K562 (cell line): ENCODE data around the gene VPS41. TPM values are rescaled to one million over a fixed set of nuclear protein-coding genes. Genes with fewer than 3 reads are reported as not detected.

Source experiments
- ATAC-seq: fragments of 200-7000 bp; cut with Tn5 transposase; 3 replicates; pipeline ENCODE4 v1.9.1; 2020; ENCODE audit warnings: moderate library complexity
- BruUV-seq: library from RNA; stranded (reverse); fragments of 400-500 nt; replicated peaks from 2 replicates; lab custom pipeline; 2021; lab: Mats Ljungman, UMichigan
- CTCF ChIA-PET: fragments of 300-600 bp; formaldehyde crosslinking; extraction: SDS; loops from one replicate; lab custom pipeline; 2021; ENCODE audit warnings: low intra/inter-chr PET ratio; lab: Yijun Ruan, JAX
- POLR2A ChIA-PET: fragments of 300-600, 350-650 bp; sonication (Branson Sonifier 250); formaldehyde crosslinking; extraction: SDS; loops from one replicate; lab custom pipeline; 2021; ENCODE audit warnings: antibody characterized with exemption, inconsistent platforms; lab: Yijun Ruan, JAX
- DNase-seq, 4 experiments: peaks; one replicate each; pipeline versions ENCODE4 v3.0.0 to v3.0.0-alpha.2; 2011 to 2018; ENCODE audit warnings: low spot score in 3 of 4, mixed read lengths in 3 of 4; ENCODE audit errors: extremely low read depth in 1 of 4
- FAIRE-seq: peaks from 2 replicates; lab custom pipeline; 2011; peaks lifted over from hg19 to GRCh38; lab: Jason Lieb, UNC
- H2AFZ ChIP-seq: 2 replicates; pipeline ENCODE4 v1.6.0; 2011; ENCODE audit warnings: low read depth, low read length, control low read depth, inconsistent platforms
- H3K27ac ChIP-seq: fragments of 200-600 bp; 3 replicates; pipeline ENCODE4 v1.8.0; 2011; ENCODE audit warnings: low read depth, mild to moderate bottlenecking, control low read depth, inconsistent platforms, low read length, moderate library complexity, mixed read lengths; ENCODE audit errors: extremely low read depth
- H3K27me3 ChIP-seq, 2 experiments: fragments of 300-600 bp in 1 of 2; 2 replicates in 1 of 2; 3 replicates in 1 of 2; pipeline versions ENCODE4 v1.6.0 to v1.8.0; 2011; ENCODE audit warnings: inconsistent platforms in 2 of 2, low read length in 2 of 2, mild to moderate bottlenecking in 1 of 2, mixed read lengths in 1 of 2, moderate library complexity in 1 of 2; ENCODE audit not compliant: control insufficient read depth in 2 of 2, insufficient read depth in 2 of 2
- H3K36me3 ChIP-seq: fragments of 300-600 bp; 3 replicates; pipeline ENCODE4 v1.8.0; 2011; ENCODE audit warnings: mild to moderate bottlenecking, low read length, inconsistent platforms; ENCODE audit not compliant: control insufficient read depth, insufficient read depth
- H3K4me1 ChIP-seq, 2 experiments: fragments of 200-600 bp in 1 of 2; replicated peaks in 1 of 2; 2 replicates in 1 of 2; 3 replicates in 1 of 2; pipeline versions ENCODE4 v1.5.1 to v1.8.0; 2011; ENCODE audit warnings: inconsistent platforms in 2 of 2, low read length in 2 of 2, mild to moderate bottlenecking in 1 of 2, mixed read lengths in 1 of 2, moderate library complexity in 1 of 2; ENCODE audit not compliant: control insufficient read depth in 2 of 2, insufficient read depth in 2 of 2
- H3K4me2 ChIP-seq: 2 replicates; pipeline ENCODE4 v1.6.1; 2011; ENCODE audit warnings: low read length, control low read depth, inconsistent platforms, mixed read lengths; ENCODE audit not compliant: insufficient read depth
- H3K4me3 ChIP-seq: fragments of 200-600 bp; sonication (generic), shearing (Covaris generic); 2 replicates; pipeline ENCODE4 v1.5.1; 2016; ENCODE audit warnings: control low read depth, inconsistent platforms
- H3K79me2 ChIP-seq: fragments of 200-600 bp; 3 replicates; pipeline ENCODE4 v1.8.0; 2011; ENCODE audit warnings: low read length, inconsistent platforms; ENCODE audit not compliant: control insufficient read depth, insufficient read depth
- H3K9ac ChIP-seq, 2 experiments: 2 replicates each; pipeline versions ENCODE4 v1.6.0 to v1.6.1; 2011; ENCODE audit warnings: low read depth in 2 of 2, low read length in 2 of 2, control low read depth in 1 of 2, inconsistent platforms in 1 of 2, mild to moderate bottlenecking in 1 of 2, mixed read lengths in 1 of 2; ENCODE audit not compliant: insufficient read depth in 1 of 2
- H3K9me1 ChIP-seq: one replicate; pipeline ENCODE4 v1.6.0; 2011; ENCODE audit warnings: inconsistent platforms, mild to moderate bottlenecking, low read length, moderate library complexity; ENCODE audit not compliant: control insufficient read depth, insufficient read depth
- H3K9me3 ChIP-seq: replicated peaks from 2 replicates; pipeline ENCODE4 v1.5.1; 2011; ENCODE audit warnings: low read depth, low read length, inconsistent platforms; ENCODE audit not compliant: control insufficient read depth, insufficient read depth
- H4K20me1 ChIP-seq: replicated peaks from 2 replicates; pipeline ENCODE4 v1.6.1; 2011; ENCODE audit warnings: low read length, inconsistent platforms, mixed read lengths; ENCODE audit not compliant: control insufficient read depth, insufficient read depth
- ARID2 ChIP-seq: fragments of 450-650 bp; IDR thresholded peaks from 2 replicates; pipeline ENCODE4 v1.6.1; 2017; ENCODE audit warnings: antibody characterized with exemption, mild to moderate bottlenecking
- HDAC6 ChIP-seq: IDR thresholded peaks from 2 replicates; pipeline ENCODE4 v1.6.1; 2012; ENCODE audit warnings: low read depth, mild to moderate bottlenecking, control low read depth, inconsistent platforms, low read length, moderate library complexity
- HIVEP1 ChIP-seq: fragments of 250-450 bp; sonication (Bioruptor Pico); IDR thresholded peaks from 2 replicates; pipeline ENCODE4 v1.4.0; 2020; ENCODE audit warnings: mild to moderate bottlenecking
- ILF3 ChIP-seq: fragments of 450-650 bp; IDR thresholded peaks from 2 replicates; pipeline ENCODE4 v1.6.1; 2018; ENCODE audit warnings: antibody characterized with exemption, mild to moderate bottlenecking, moderate library complexity, borderline replicate concordance
- IRF2 ChIP-seq: sonication (generic); formaldehyde crosslinking; IDR thresholded peaks from 2 replicates; pipeline ENCODE4 v1.8.1; 2022; ENCODE audit warnings: mild to moderate bottlenecking, missing genetic modification reagents
- NFXL1 ChIP-seq: fragments of 450-650 bp; formaldehyde crosslinking; IDR thresholded peaks from 2 replicates; pipeline ENCODE4 v1.4.0; 2021; ENCODE audit warnings: mild to moderate bottlenecking
- PML ChIP-seq: IDR thresholded peaks from 2 replicates; pipeline ENCODE4 v1.6.1; 2012; ENCODE audit warnings: low read length, inconsistent platforms
- RBM25 ChIP-seq: fragments of 200-400 bp; formaldehyde crosslinking; IDR thresholded peaks from 2 replicates; pipeline ENCODE4 v1.6.1; 2018; ENCODE audit warnings: low read length, low read depth, moderate library complexity; ENCODE audit not compliant: severe bottlenecking
- SIRT6 ChIP-seq: IDR thresholded peaks from one replicate; pipeline ENCODE4 v1.6.1; 2012; ENCODE audit warnings: low read depth, mild to moderate bottlenecking, control low read depth, inconsistent platforms, low read length, moderate library complexity
- SRF ChIP-seq, 2 experiments: fragments of 250-450, 450-650 bp in 1 of 2; sonication (Bioruptor Pico) in 1 of 2; sonication (generic) in 1 of 2; formaldehyde crosslinking; IDR thresholded peaks; 2 replicates each; pipeline versions ENCODE4 v1.5.0 to v1.5.1; 2020 to 2022; ENCODE audit warnings: mild to moderate bottlenecking in 1 of 2, missing genetic modification reagents in 1 of 2
- ZNF23 ChIP-seq: fragments of 250-450 bp; sonication (Bioruptor Pico); IDR thresholded peaks from 2 replicates; pipeline ENCODE4 v1.4.0; 2020; ENCODE audit warnings: mild to moderate bottlenecking
- ZNF583 ChIP-seq: fragments of 250-450 bp; sonication (Bioruptor Pico); IDR thresholded peaks from 2 replicates; pipeline ENCODE4 v1.4.0; 2020
- WGBS: fragments of 100-300 bp; shearing (Covaris generic); methylation state at CpG from one replicate; pipeline ENCODE4 v1.1.6; 2016; ENCODE audit warnings: low coverage, mixed read lengths; ENCODE audit not compliant: insufficient coverage; ENCODE audit errors: missing lambda C conversion rate; 5-methylcytosine and 5-hydroxymethylcytosine counted together
- in situ Hi-C: fragments of 300-500 bp; cut with MboI; formaldehyde crosslinking; loops from 4 replicates; pipeline ENCODE4 v1.15.0; 2018; ENCODE audit warnings: inconsistent platforms, mixed read lengths
- intact Hi-C: fragments of 100-400 bp; cut with micrococcal nuclease; formaldehyde crosslinking; loops from 2 replicates; pipeline ENCODE4 v1.14.2; 2022
- polyA plus RNA-seq, 8 experiments: library from polyadenylated mRNA; depleted of rRNA in 4 of 8; stranded (reverse) in 5 of 8; unstranded in 3 of 8; fragments of >200 nt; fragmentation: Nextera tagmentation in 2 of 8; fragmentation: Illumina TruSeq in 1 of 8; extraction: Ambion mirVana in 2 of 8; extraction: Trizol in 1 of 8; gene quantifications; 2 replicates each; pipeline versions ENCODE4 v1.2.1 to v1.2.3, GENCODE V29; 2011 to 2014; ENCODE audit warnings: inconsistent platforms in 1 of 8, missing spikeins in 1 of 8
- total RNA-seq, 7 experiments: library from RNA; depleted of rRNA in 6 of 7; stranded (reverse); fragments of >200 nt in 6 of 7; fragmentation: Illumina TruSeq in 2 of 7; extraction: Trizol in 2 of 7; gene quantifications; 2 replicates each; pipeline versions ENCODE4 v1.2.1 to v1.2.3, GENCODE V29; 2011 to 2021; ENCODE audit warnings: low replicate concordance in 1 of 7
- TF ChIP-seq, protein P1 (sequence below): fragments of 450-650 bp; IDR thresholded peaks from 2 replicates; pipeline ENCODE4 v1.6.1; 2016
- TF ChIP-seq, protein P2 (sequence below): conservative IDR thresholded peaks from 2 replicates; pipeline ENCODE4 v1.6.1; 2011; ENCODE audit warnings: low read depth, mild to moderate bottlenecking, low read length; ENCODE audit not compliant: control insufficient read depth
- TF ChIP-seq, protein P3 (sequence below): fragments of 450-650 bp; IDR thresholded peaks from 2 replicates; pipeline ENCODE4 v1.6.1; 2016; ENCODE audit warnings: borderline replicate concordance

Gene VPS41
- total and polyA plus RNA-seq, 9 of the 15 experiments (the other 6 are each of a cell fraction or from before 2014, with no cell fraction given), result 17.7 to 46.8 (median 32.1) TPM

DNA sequence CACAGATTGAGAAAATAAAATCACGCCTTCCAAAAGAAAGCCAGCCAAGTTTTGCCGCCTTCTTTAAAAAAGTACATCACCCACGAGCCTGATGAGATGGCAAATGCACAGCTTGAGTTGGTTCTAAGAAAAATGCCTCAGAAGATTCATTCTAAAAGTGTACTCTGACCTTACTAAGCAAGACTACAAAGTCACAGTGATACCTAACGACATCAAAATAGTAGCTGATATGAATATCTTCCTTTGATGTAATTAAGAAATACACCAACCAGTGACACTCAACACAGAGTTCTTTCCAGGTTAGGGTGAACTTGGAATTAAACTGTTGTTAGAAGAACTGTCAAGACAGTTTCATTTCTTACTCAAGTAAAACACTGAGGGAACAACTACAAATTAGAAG lies 199.9 kb downstream of the VPS41 start:
- intact Hi-C loops (no loop called here), in situ Hi-C loops (no loop called here)
- Histone ChIP-seq H3K79me2 (no peaks in the 10 kb centered on the region), H3K4me2 (no peak overlapping the region), H3K9me3 (no peaks in the 10 kb centered on the region), H4K20me1 (no peaks in the 10 kb centered on the region), H3K9me1 (no peaks in the 10 kb centered on the region), H3K27ac (no peak overlapping the region), H3K27me3 (0 out of 5 replicates have a peak, but pooled peaks cover 0 to 4% of the 10 kb centered on the region in 2 experiments), H3K36me3 (no peaks in the 10 kb centered on the region), H2AFZ (no peak overlapping the region), H3K4me3 (no peak overlapping the region), H3K9ac (no peak overlapping the region), H3K4me1 (no peaks in the 10 kb centered on the region)
- BruUV-seq, result no TSS peak
- ATAC-seq (no peak), FAIRE-seq (no peak), DNase-seq (no peak)
- CTCF ChIA-PET, result no interaction called here
- TF ChIP-seq, protein P1, sequence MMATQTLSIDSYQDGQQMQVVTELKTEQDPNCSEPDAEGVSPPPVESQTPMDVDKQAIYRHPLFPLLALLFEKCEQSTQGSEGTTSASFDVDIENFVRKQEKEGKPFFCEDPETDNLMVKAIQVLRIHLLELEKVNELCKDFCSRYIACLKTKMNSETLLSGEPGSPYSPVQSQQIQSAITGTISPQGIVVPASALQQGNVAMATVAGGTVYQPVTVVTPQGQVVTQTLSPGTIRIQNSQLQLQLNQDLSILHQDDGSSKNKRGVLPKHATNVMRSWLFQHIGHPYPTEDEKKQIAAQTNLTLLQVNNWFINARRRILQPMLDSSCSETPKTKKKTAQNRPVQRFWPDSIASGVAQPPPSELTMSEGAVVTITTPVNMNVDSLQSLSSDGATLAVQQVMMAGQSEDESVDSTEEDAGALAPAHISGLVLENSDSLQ, result no peak
- TF ChIP-seq ZNF583 (CRISPR knock-in tag) (no peak), HDAC6 (no peak), NFXL1 (no peak), IRF2 (CRISPR knock-in tag) (no peak), ARID2 (no peak), RBM25 (no peak), HIVEP1 (CRISPR knock-in tag) (no peak), ILF3 (no peak), ZNF23 (CRISPR knock-in tag) (no peak), SRF (CRISPR knock-in tag; IDR thresholded peaks at IDR 0.05) (no peak), SIRT6 (no peak), PML (no peak)
- TF ChIP-seq, protein P2, sequence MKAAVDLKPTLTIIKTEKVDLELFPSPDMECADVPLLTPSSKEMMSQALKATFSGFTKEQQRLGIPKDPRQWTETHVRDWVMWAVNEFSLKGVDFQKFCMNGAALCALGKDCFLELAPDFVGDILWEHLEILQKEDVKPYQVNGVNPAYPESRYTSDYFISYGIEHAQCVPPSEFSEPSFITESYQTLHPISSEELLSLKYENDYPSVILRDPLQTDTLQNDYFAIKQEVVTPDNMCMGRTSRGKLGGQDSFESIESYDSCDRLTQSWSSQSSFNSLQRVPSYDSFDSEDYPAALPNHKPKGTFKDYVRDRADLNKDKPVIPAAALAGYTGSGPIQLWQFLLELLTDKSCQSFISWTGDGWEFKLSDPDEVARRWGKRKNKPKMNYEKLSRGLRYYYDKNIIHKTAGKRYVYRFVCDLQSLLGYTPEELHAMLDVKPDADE, result no peak
- TF ChIP-seq, protein P3, sequence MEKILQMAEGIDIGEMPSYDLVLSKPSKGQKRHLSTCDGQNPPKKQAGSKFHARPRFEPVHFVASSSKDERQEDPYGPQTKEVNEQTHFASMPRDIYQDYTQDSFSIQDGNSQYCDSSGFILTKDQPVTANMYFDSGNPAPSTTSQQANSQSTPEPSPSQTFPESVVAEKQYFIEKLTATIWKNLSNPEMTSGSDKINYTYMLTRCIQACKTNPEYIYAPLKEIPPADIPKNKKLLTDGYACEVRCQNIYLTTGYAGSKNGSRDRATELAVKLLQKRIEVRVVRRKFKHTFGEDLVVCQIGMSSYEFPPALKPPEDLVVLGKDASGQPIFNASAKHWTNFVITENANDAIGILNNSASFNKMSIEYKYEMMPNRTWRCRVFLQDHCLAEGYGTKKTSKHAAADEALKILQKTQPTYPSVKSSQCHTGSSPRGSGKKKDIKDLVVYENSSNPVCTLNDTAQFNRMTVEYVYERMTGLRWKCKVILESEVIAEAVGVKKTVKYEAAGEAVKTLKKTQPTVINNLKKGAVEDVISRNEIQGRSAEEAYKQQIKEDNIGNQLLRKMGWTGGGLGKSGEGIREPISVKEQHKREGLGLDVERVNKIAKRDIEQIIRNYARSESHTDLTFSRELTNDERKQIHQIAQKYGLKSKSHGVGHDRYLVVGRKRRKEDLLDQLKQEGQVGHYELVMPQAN, result no peak
- 1% methylated on average over 4 of the region's 4 CpGs for WGBS
- POLR2A ChIA-PET, result no interaction called here
